GM12801 (cell line): ENCODE measurements around the gene ARHGAP15.

ENCODE experiments used
- CTCF ChIP-seq: IDR thresholded peaks from one replicate; pipeline ENCODE4 v1.5.1; 2011; ENCODE audit warnings: control low read depth; ENCODE audit not compliant: insufficient read length; ENCODE audit errors: extremely low read depth

Gene ARHGAP15

GRCh38 chr2:143480086-143480485 is 350.9 kb downstream of the ARHGAP15 start:
- no peak for TF ChIP-seq CTCF

DNA sequence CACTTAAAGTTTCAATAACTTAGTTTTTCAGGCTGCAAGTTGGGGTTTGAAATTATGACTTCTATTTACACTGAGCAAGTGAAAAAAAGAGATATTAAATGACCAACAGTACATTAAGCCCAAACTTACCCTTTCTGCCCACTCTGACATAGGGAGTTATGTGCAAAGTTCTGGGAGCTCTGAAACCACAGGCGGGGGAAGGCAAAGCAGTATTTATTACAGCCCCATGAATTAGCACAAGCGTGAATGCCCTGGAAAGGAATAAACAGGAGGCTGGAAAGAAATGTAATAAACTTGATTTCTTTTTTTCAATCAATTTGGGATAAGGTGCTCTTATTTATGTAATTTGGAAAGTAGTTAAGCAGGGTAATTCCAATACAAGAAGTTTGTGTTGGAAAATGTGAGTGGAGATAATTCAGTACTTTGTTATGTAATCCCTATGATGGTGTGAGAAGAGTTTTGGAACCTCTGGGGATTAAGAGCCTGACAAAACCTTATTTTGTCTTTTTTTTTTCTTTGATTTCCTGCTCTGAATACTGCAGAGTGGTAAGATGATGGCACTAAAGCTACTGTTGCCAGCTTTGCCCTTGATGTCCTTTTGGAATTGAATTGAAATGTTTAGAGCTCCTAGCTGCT is 351.5 kb downstream of the ARHGAP15 start:
- no peak for TF ChIP-seq CTCF

DNA sequence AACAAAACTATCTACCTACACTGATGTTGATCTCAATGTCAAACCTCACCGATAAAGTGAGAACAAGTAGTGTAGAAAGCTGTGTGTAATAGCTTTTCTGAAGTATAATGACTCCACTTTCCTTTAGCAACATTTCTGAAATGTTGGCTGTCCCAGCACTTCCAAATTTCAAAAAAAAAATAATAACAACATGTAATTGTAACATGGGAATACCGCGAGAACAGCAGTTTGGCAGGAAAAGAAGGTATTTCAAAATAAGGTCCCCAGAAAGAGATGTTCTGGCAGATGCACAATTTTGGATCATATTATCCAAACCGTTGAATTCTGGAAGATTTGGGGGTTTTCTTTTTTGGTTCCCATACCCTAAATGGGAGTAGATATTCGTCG is 352.0 kb downstream of the ARHGAP15 start:
- no peak for TF ChIP-seq CTCF

- TF ChIP-seq CTCF, result no peak
Measured at GRCh38 chr2:143481733-143482132, 352.5 kb downstream of the ARHGAP15 start.

- TF ChIP-seq CTCF, result no peak
Measured at GRCh38 chr2:143482316-143482715, 353.1 kb downstream of the ARHGAP15 start.

DNA sequence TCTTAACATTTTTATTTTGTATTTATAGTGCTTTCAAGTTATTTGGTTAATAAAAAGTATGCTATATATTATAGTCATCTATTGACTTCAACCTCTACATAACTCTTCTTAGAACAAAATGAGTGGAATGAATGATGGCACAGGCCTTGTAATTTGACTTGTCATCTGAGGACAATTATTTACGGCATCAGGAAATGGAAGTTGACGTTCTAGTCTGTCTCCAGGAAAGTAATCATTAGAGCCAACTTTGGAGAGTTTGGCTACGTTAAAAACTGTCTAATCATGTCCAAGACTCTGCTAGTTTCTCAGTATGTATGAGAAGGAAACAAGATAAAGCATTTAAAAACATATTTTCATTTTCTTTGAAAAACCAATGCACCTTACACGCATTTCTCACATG is 353.6 kb downstream of the ARHGAP15 start:
- TF ChIP-seq CTCF, result no peak

DNA sequence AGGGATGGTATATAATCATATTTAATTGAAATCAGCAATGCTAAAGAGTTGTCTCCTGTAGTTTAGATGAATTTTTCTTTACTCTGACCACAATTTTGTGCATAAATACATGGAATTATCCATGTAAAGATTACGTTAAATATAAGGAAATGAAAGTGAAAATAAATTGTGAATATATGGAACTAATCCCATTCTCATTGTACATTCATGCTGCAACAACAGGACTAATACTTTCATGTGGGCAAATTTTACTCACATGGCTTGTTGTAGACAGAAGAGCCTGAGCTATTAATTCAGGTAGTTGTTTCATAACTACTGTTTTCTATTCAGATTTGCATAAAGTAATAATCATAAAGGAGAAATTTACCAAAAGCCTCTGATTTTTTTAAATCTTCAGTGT is 357.8 kb downstream of the ARHGAP15 start:
- TF ChIP-seq CTCF, result no peak

DNA sequence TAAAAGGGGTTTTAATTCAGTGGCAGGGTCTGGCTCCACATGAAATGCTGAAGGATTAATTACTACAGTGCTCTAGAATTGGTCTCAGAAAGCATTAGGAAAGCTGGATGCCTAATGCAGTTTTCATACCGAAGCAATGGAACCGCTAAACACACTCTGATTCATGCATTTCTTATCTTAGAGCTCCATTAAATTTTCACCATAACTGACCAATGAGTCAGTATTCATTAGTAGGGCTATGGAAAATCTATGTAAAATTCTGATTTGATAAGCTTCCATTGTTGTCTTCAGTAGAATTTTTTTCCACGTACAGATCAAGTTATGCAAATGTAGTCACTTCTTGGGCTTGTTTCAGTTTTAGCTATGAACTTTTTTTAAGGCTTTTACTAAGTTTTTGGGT is 359.9 kb downstream of the ARHGAP15 start:
- TF ChIP-seq CTCF, result no peak
